DOHH2 (cell line): ENCODE results near the gene TAF3.

Experiments
- H3F3A ChIP-seq: fragments of 200-600 bp; sonication (generic), shearing (Covaris generic); 2 replicates; pipeline ENCODE4 v1.6.0; 2016; ENCODE audit warnings: antibody characterized with exemption, mild to moderate bottlenecking; ENCODE audit not compliant: control insufficient read depth, insufficient read depth
- H3K27ac ChIP-seq: fragments of 200-600 bp; sonication (generic); 2 replicates; pipeline ENCODE4 v1.5.1; 2014; ENCODE audit warnings: low read depth, mild to moderate bottlenecking, low read length, moderate library complexity
- H3K27me3 ChIP-seq: fragments of 200-600 bp; sonication (generic); 2 replicates; pipeline ENCODE4 v1.6.1; 2014; ENCODE audit warnings: mild to moderate bottlenecking, low read length, mixed read lengths; ENCODE audit not compliant: control insufficient read depth
- H3K36me3 ChIP-seq: fragments of 200-600 bp; sonication (generic); 2 replicates; pipeline ENCODE4 v1.6.1; 2014; ENCODE audit warnings: mild to moderate bottlenecking, low read length, moderate library complexity, mixed read lengths; ENCODE audit not compliant: control insufficient read depth
- H3K4me1 ChIP-seq: fragments of 200-600 bp; sonication (generic); 2 replicates; pipeline ENCODE4 v1.6.1; 2014; ENCODE audit warnings: mild to moderate bottlenecking, low read length, mixed read lengths; ENCODE audit not compliant: control insufficient read depth
- H3K4me2 ChIP-seq: fragments of 200-600 bp; sonication (generic); 2 replicates; pipeline ENCODE4 v1.6.0; 2014; ENCODE audit warnings: mild to moderate bottlenecking, low read length, moderate library complexity
- H3K4me3 ChIP-seq: fragments of 200-600 bp; sonication (generic); 2 replicates; pipeline ENCODE4 v1.5.1; 2014; ENCODE audit warnings: mild to moderate bottlenecking, low read length, mixed read lengths
- H3K79me2 ChIP-seq: fragments of 200-600 bp; sonication (generic); 2 replicates; pipeline ENCODE4 v1.6.1; 2014; ENCODE audit warnings: mild to moderate bottlenecking, low read length, mixed read lengths; ENCODE audit not compliant: control insufficient read depth
- H3K9me2 ChIP-seq: fragments of 200-600 bp; sonication (generic); replicated peaks from 2 replicates; pipeline ENCODE4 v1.6.1; 2014; ENCODE audit warnings: mild to moderate bottlenecking, low read length, mixed read lengths; ENCODE audit not compliant: control insufficient read depth
- H3K9me3 ChIP-seq: fragments of 200-600 bp; sonication (generic); 2 replicates; pipeline ENCODE4 v1.6.1; 2014; ENCODE audit warnings: antibody characterized with exemption, low read length, mixed read lengths; ENCODE audit not compliant: control insufficient read depth, insufficient read depth
- H4K20me1 ChIP-seq: fragments of 200-600 bp; sonication (generic); 2 replicates; pipeline ENCODE4 v1.6.0; 2014; ENCODE audit warnings: low read depth, mild to moderate bottlenecking, antibody characterized with exemption, low read length, moderate library complexity; ENCODE audit not compliant: control insufficient read depth, insufficient read depth
- EZH2phosphoT487 ChIP-seq: fragments of 200-600 bp; sonication (generic); IDR thresholded peaks from 2 replicates; pipeline ENCODE4 v1.6.1; 2017; ENCODE audit warnings: borderline replicate concordance, mild to moderate bottlenecking, antibody characterized with exemption, low read length, moderate library complexity, mixed read lengths
- TF ChIP-seq, protein P1 (sequence below): fragments of 200-600 bp; sonication (generic); IDR thresholded peaks from one replicate; pipeline ENCODE4 v1.5.1; 2014; ENCODE audit warnings: antibody characterized with exemption, mild to moderate bottlenecking, low read depth, low read length; ENCODE audit not compliant: poor library complexity, severe bottlenecking

Gene TAF3

DNA sequence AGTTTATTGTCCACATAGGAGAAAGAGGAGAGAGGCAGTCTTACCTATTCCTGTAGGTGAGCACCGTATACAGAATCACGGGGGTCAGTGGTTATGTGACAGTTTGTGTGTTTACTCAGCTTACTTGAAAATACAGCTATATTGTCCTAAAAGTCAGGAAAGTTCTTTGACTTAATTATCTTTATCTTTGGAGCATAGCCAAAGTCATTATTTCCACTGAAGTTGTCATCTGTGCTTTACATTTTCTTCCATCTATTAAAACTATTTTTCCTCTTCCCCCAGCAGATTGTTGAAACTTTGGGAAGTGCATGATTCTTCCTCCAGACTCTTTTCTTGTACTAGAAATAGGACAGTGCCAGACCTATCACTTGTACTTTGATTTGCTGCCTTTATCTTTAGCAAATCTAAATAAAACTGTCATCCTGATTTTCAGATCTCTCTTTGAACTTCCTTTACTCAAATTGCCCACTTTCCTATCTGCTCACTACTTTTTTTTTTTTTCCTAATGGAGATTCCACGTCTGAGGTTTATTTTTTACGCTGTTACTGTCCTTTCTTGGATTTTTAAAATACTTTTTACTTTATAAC lies 58.3 kb downstream of the TAF3 start:
- no peak overlapping the region for H3K4me2 ChIP-seq
- H3K9me2 ChIP-seq, result no peaks in the 10 kb centered on the region
- H3K27me3 ChIP-seq, result no peaks in the 10 kb centered on the region
- no peak overlapping the region for H3K4me3 ChIP-seq
- no peaks in the 10 kb centered on the region for H3K36me3 ChIP-seq
- H3K9me3 ChIP-seq, result no peaks in the 10 kb centered on the region
- H3F3A ChIP-seq, result no peaks in the 10 kb centered on the region
- peaks cover 5% of the 10 kb centered on the region; the same call in 1 of the 2 replicates for H3K79me2 ChIP-seq
- no peak overlapping the region for H3K27ac ChIP-seq
- H4K20me1 ChIP-seq, result no peaks in the 10 kb centered on the region; the same call in none of the 2 replicates
- H3K4me1 ChIP-seq, result no peaks in the 10 kb centered on the region
- TF ChIP-seq EZH2phosphoT487, result no peak
- TF ChIP-seq, protein P1, sequence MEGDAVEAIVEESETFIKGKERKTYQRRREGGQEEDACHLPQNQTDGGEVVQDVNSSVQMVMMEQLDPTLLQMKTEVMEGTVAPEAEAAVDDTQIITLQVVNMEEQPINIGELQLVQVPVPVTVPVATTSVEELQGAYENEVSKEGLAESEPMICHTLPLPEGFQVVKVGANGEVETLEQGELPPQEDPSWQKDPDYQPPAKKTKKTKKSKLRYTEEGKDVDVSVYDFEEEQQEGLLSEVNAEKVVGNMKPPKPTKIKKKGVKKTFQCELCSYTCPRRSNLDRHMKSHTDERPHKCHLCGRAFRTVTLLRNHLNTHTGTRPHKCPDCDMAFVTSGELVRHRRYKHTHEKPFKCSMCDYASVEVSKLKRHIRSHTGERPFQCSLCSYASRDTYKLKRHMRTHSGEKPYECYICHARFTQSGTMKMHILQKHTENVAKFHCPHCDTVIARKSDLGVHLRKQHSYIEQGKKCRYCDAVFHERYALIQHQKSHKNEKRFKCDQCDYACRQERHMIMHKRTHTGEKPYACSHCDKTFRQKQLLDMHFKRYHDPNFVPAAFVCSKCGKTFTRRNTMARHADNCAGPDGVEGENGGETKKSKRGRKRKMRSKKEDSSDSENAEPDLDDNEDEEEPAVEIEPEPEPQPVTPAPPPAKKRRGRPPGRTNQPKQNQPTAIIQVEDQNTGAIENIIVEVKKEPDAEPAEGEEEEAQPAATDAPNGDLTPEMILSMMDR, result no peak

DNA sequence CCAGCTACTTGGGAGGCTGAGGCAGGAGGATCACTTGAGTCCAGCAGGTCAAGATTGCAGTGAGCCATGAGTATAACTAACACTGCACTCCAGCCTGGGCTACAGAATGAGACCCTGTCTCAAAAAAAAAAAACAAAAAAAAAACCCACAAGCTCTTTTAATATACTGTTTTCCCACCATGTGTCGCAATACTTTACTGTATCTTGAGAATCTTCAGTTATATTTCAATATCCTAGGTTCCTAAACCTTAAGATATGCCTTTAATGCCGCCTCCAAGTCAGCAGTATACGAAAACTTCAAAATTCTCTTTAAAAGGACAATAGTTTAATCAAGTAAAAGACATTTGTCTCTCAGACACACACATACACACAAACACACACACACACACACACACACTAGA lies 62.8 kb downstream of the TAF3 start:
- Histone ChIP-seq H3K79me2 (peaks cover 3% of the 10 kb centered on the region; the same call in 1 of the 2 replicates), H4K20me1 (no peaks in the 10 kb centered on the region), H3K9me2 (no peaks in the 10 kb centered on the region), H3K27ac (no peak overlapping the region), H3K9me3 (no peaks in the 10 kb centered on the region), H3F3A (no peaks in the 10 kb centered on the region), H3K4me2 (no peak overlapping the region), H3K27me3 (no peaks in the 10 kb centered on the region), H3K4me1 (no peaks in the 10 kb centered on the region), H3K36me3 (no peaks in the 10 kb centered on the region), H3K4me3 (no peak overlapping the region)
- TF ChIP-seq, protein P1, result no peak
- no peak for TF ChIP-seq EZH2phosphoT487

DNA sequence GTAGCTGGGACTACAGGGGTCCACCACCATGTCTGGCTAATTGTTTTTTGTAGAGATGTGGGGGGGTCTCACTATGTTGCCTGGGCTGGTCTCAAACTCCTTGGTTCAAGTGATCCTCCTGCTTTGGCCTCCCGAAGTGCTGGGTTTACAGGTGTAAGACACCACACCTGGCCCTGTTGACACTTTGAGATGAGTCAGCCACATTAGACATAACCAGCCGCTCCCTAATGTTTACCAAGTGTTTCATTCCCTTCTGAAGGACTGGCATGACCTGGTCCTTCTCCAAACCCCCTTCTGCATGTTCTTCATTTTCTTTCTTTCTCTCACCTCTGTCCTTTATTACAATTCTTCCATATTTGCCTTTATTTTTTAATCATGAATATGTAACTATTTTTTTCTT lies 67.8 kb downstream of the TAF3 start:
- Histone ChIP-seq H3K79me2 (no peaks in the 10 kb centered on the region), H3K27ac (no peak overlapping the region), H3K4me3 (no peak overlapping the region), H3K4me1 (no peaks in the 10 kb centered on the region), H3K9me2 (no peaks in the 10 kb centered on the region), H3K4me2 (no peak overlapping the region), H3K36me3 (no peaks in the 10 kb centered on the region), H3F3A (no peaks in the 10 kb centered on the region), H3K9me3 (no peaks in the 10 kb centered on the region), H4K20me1 (no peaks in the 10 kb centered on the region), H3K27me3 (no peaks in the 10 kb centered on the region)
- TF ChIP-seq, protein P1, result no peak
- no peak for TF ChIP-seq EZH2phosphoT487
